ENCODE data around the gene RSPH1. TPM values are rescaled to one million over a fixed set of nuclear protein-coding genes. Genes with fewer than 3 reads are reported as not detected.

Gene RSPH1
- total RNA-seq, 1 experiment from 2014 or later, result 1.5 TPM

DNA sequence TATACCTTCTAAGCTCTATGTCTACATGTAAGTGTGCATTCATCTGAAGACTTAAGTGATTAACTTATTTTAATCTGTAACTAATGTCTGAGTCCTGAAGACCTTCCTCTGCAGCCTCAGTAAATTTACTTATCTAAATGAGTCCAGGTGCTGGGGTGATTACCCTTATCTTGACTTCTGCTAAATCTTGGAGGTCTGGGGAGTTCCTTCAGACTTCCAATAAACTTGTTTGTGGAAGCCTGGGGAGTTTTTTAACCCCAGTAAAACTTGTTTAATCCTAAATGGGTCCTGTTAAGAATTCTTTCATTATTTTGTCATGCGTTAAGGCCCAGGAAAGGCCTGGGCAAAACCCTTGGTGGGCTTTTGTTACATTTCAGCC lies 37.0 kb downstream of the RSPH1 start (continued):
- TF ChIP-seq, protein P1, sequence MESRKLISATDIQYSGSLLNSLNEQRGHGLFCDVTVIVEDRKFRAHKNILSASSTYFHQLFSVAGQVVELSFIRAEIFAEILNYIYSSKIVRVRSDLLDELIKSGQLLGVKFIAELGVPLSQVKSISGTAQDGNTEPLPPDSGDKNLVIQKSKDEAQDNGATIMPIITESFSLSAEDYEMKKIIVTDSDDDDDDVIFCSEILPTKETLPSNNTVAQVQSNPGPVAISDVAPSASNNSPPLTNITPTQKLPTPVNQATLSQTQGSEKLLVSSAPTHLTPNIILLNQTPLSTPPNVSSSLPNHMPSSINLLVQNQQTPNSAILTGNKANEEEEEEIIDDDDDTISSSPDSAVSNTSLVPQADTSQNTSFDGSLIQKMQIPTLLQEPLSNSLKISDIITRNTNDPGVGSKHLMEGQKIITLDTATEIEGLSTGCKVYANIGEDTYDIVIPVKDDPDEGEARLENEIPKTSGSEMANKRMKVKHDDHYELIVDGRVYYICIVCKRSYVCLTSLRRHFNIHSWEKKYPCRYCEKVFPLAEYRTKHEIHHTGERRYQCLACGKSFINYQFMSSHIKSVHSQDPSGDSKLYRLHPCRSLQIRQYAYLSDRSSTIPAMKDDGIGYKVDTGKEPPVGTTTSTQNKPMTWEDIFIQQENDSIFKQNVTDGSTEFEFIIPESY (IDR thresholded peaks at IDR 0.05; ENCODE audit: extremely low read depth, insufficient replicate concordance, low read length), result no peak
- TF ChIP-seq FOSL1 (IDR thresholded peaks at IDR 0.05; ENCODE audit: low read depth) (no peak), EZH2 (IDR thresholded peaks at IDR 0.05) (no peak), EGR1 (IDR thresholded peaks at IDR 0.05; ENCODE audit: low read depth) (no peak)

DNA sequence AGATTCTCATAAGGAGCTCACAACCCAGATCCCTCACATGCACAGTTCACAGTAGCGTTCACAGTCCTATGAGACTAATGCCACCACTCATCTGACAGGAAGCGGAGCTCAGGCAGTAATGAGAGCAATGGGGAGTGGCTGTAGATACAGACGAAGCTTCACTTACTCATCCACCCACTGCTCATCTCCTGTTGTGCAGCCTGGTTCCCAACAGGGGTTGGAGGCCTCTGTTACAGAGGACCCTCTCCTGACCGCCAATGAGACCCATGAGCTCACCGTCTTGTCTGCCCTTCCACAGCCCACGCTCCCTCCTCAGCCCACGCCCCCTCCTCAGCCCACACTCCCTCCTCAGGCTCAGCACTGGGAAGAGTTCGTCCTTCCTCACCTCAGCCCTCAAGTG lies 39.6 kb downstream of the RSPH1 start:
- Histone ChIP-seq H4K20me1 (ENCODE audit: insufficient read depth) (no peaks in the 10 kb centered on the region), H3K4me3 (replicated peaks in 1 of 2; ENCODE audit: low read depth in 1 of 2, low read length in 2 of 2) (no peak overlapping the region), H3K4me2 (ENCODE audit: low read length) (no peak overlapping the region), H3K9me3 (ENCODE audit: control insufficient read depth in 1 of 2, insufficient read depth in 1 of 2, low read depth in 1 of 2, low read length in 2 of 2) (no peaks in the 10 kb centered on the region), H3K9me2 (ENCODE audit: insufficient read depth) (no peaks in the 10 kb centered on the region), H3K79me2 (ENCODE audit: insufficient read depth, low read length) (no peaks in the 10 kb centered on the region), H3K36me3 (ENCODE audit: control insufficient read depth in 1 of 2, insufficient read depth in 2 of 2, low read length in 2 of 2) (no peaks in the 10 kb centered on the region), H3K27ac (ENCODE audit: low read depth, low read length) (no peak overlapping the region), H2AFZ (ENCODE audit: low read depth, low read length, poor library complexity, severe bottlenecking) (no peak overlapping the region), H3K27me3 (ENCODE audit: insufficient read depth, low read length) (no peaks in the 10 kb centered on the region), H3K4me1 (ENCODE audit: control insufficient read depth in 1 of 2, insufficient read depth in 2 of 2, low read length in 2 of 2) (no peaks in the 10 kb centered on the region; a peak in 1 of 4 replicates), H3K9ac (ENCODE audit: low read length) (no peak overlapping the region)
- ATAC-seq, result no peak
- RAD21 ChIA-PET (ENCODE audit: low non-redundant PET in 1 of 2, low total read pairs in 2 of 2, uncharacterized antibody in 2 of 2, unreplicated experiment in 2 of 2), result no interaction called here
- BruUV-seq (replicated peaks), result no TSS peak
- CTCF ChIA-PET, result interaction anchor here (1.2 kb wide), 2 partner anchors 75 to 147 kb away, joined by 3 read pairs; no protein-coding TSS in a partner anchor
- POLR2A ChIA-PET, result no interaction called here
- TF ChIP-seq CBX3 (IDR thresholded peaks at IDR 0.05; ENCODE audit: low read depth) (no peak), ZFX (IDR thresholded peaks at IDR 0.05) (no peak), EZH2 (IDR thresholded peaks at IDR 0.05) (no peak), SIN3A (IDR thresholded peaks at IDR 0.05; ENCODE audit: low read depth) (no peak)
- TF ChIP-seq, protein P2, sequence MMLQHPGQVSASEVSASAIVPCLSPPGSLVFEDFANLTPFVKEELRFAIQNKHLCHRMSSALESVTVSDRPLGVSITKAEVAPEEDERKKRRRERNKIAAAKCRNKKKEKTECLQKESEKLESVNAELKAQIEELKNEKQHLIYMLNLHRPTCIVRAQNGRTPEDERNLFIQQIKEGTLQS (IDR thresholded peaks at IDR 0.05), result no peak
- DNase-seq (ENCODE audit: low read depth, low spot score), result no peak
- intact Hi-C loops (cut with micrococcal nuclease), result loop anchor here (10.0 kb wide), 1 partner anchor 122 kb away; no protein-coding TSS in a partner anchor
